Endothelial cell of umbilical vein (primary cell): ENCODE data around the gene ZNF580. TPM values are rescaled to one million over a fixed set of nuclear protein-coding genes. Genes with fewer than 3 reads are reported as not detected.

Experiments used
- BruUV-seq: library from RNA; stranded (reverse); fragments of 400-500 nt; replicated peaks from 2 replicates; lab custom pipeline; 2021; lab: Mats Ljungman, UMichigan
- CTCF ChIA-PET: fragments of 300-600, 350-600 bp; sonication (Branson Sonifier 250); formaldehyde crosslinking; loops from one replicate; lab custom pipeline; 2021; ENCODE audit warnings: antibody characterized with exemption, inconsistent platforms; lab: Charles Lee
- POLR2A ChIA-PET: fragments of 300-600, 350-600 bp; sonication (Branson Sonifier 250); formaldehyde crosslinking; loops from one replicate; lab custom pipeline; 2021; ENCODE audit warnings: antibody characterized with exemption, inconsistent platforms; lab: Charles Lee
- DNase-seq: peaks from one replicate; pipeline ENCODE4 v3.0.0-alpha.2; 2011; ENCODE audit warnings: low read depth, low spot score
- FAIRE-seq: peaks from 2 replicates; lab custom pipeline; 2011; peaks lifted over from hg19 to GRCh38; lab: Jason Lieb, UNC
- H2AFZ ChIP-seq: 2 replicates; pipeline ENCODE4 v1.6.0; 2012; ENCODE audit warnings: low read depth, low read length, control low read depth, inconsistent platforms
- H3K27ac ChIP-seq: 2 replicates; pipeline ENCODE4 v1.5.1; 2011; ENCODE audit warnings: low read depth, mild to moderate bottlenecking, control low read depth, low read length, moderate library complexity; ENCODE audit not compliant: insufficient read depth
- H3K27me3 ChIP-seq, 2 experiments: 2 replicates each; pipeline versions ENCODE4 v1.6.0 to v1.6.1; 2011; ENCODE audit warnings: low read length in 2 of 2, mixed read lengths in 1 of 2; ENCODE audit not compliant: control insufficient read depth in 2 of 2, insufficient read depth in 2 of 2
- H3K36me3 ChIP-seq, 2 experiments: 2 replicates in 1 of 2; 3 replicates in 1 of 2; pipeline ENCODE4 v1.5.1; 2011; ENCODE audit warnings: low read length in 2 of 2, mild to moderate bottlenecking in 1 of 2, moderate library complexity in 1 of 2; ENCODE audit not compliant: control insufficient read depth in 2 of 2, insufficient read depth in 2 of 2; ENCODE audit errors: extremely low read depth in 1 of 2
- H3K4me1 ChIP-seq: 3 replicates; pipeline ENCODE4 v1.5.1; 2011; ENCODE audit warnings: mild to moderate bottlenecking, low read length; ENCODE audit not compliant: control insufficient read depth, insufficient read depth; ENCODE audit errors: extremely low read depth
- H3K4me2 ChIP-seq: 2 replicates; pipeline ENCODE4 v1.6.1; 2011; ENCODE audit warnings: low read length, control low read depth, mixed read lengths; ENCODE audit not compliant: insufficient read depth
- H3K4me3 ChIP-seq, 3 experiments: fragments of 200-600 bp in 1 of 3; sonication (generic), shearing (Covaris generic) in 1 of 3; replicated peaks in 1 of 3; 2 replicates each; pipeline ENCODE4 v1.5.1; 2011 to 2016; ENCODE audit warnings: control low read depth in 3 of 3, low read length in 3 of 3, mild to moderate bottlenecking in 2 of 3, inconsistent platforms in 1 of 3, low read depth in 1 of 3, moderate library complexity in 1 of 3; ENCODE audit not compliant: insufficient read depth in 1 of 3
- H3K79me2 ChIP-seq: 2 replicates; pipeline ENCODE4 v1.6.0; 2012; ENCODE audit warnings: low read length, inconsistent platforms; ENCODE audit not compliant: control insufficient read depth, insufficient read depth
- H3K9ac ChIP-seq: replicated peaks from 2 replicates; pipeline ENCODE3; 2011; ENCODE audit warnings: low read length, control low read depth; ENCODE audit not compliant: insufficient read depth; ENCODE audit errors: extremely low read depth
- H3K9me1 ChIP-seq: replicated peaks from 3 replicates; pipeline ENCODE4 v1.6.0; 2011; ENCODE audit warnings: mild to moderate bottlenecking, low read length; ENCODE audit not compliant: control insufficient read depth, insufficient read depth; ENCODE audit errors: extremely low read depth
- H3K9me3 ChIP-seq: replicated peaks from 2 replicates; pipeline ENCODE4 v1.5.1; 2012; ENCODE audit warnings: low read length, inconsistent platforms; ENCODE audit not compliant: control insufficient read depth, insufficient read depth
- H4K20me1 ChIP-seq: replicated peaks from 2 replicates; pipeline ENCODE3; 2011; ENCODE audit warnings: mild to moderate bottlenecking, low read length; ENCODE audit not compliant: control insufficient read depth, insufficient read depth; ENCODE audit errors: extremely low read depth
- EZH2 ChIP-seq: IDR thresholded peaks from 2 replicates; pipeline ENCODE4 v1.6.1; 2012; ENCODE audit warnings: borderline replicate concordance, low read depth, mild to moderate bottlenecking, moderate library complexity, low read length, inconsistent platforms; ENCODE audit not compliant: severe bottlenecking
- FOS ChIP-seq: IDR thresholded peaks from 2 replicates; pipeline ENCODE4 v1.6.1; 2011; ENCODE audit warnings: mild to moderate bottlenecking, low read length, moderate library complexity, borderline replicate concordance; ENCODE audit not compliant: insufficient read depth
- GATA2 ChIP-seq: IDR thresholded peaks from 2 replicates; pipeline ENCODE4 v1.7.0; 2011; ENCODE audit warnings: low read depth, mild to moderate bottlenecking, moderate library complexity, mixed read lengths, low read length; ENCODE audit not compliant: insufficient read length, insufficient read depth
- JUN ChIP-seq: IDR thresholded peaks from 2 replicates; pipeline ENCODE4 v1.6.1; 2011; ENCODE audit warnings: borderline replicate concordance, low read depth; ENCODE audit not compliant: insufficient read length, insufficient read depth
- MYC ChIP-seq: IDR thresholded peaks from one replicate; pipeline ENCODE4 v1.6.1; 2011; ENCODE audit warnings: mild to moderate bottlenecking, low read depth, low read length
- POLR2A ChIP-seq: IDR thresholded peaks from 2 replicates; pipeline ENCODE4 v1.6.1; 2012; ENCODE audit warnings: low read depth, mild to moderate bottlenecking, control low read depth, low read length
- POLR2AphosphoS5 ChIP-seq: IDR thresholded peaks from 2 replicates; pipeline ENCODE4 v1.6.1; 2012; ENCODE audit warnings: low read depth, mild to moderate bottlenecking, control low read depth, low read length, moderate library complexity; ENCODE audit not compliant: insufficient read depth
- dilution Hi-C: fragments of 300-500 bp; cut with MboI; formaldehyde crosslinking; loops from one replicate; pipeline ENCODE4 v1.15.0; 2019; ENCODE audit warnings: low sequenced_read_pairs; ENCODE audit not compliant: extremely low pct_ligation_motif_present
- intact Hi-C: fragments of 100-400 bp; cut with micrococcal nuclease; formaldehyde crosslinking; loops from one replicate; pipeline ENCODE4 v1.10.0; 2022
- polyA plus RNA-seq, 4 experiments: library from polyadenylated mRNA; depleted of rRNA in 3 of 4; stranded (reverse) in 3 of 4; unstranded in 1 of 4; fragments of >200 nt; gene quantifications; 2 replicates each; pipeline versions ENCODE4 v1.2.1 to v1.2.3, GENCODE V29; 2011 to 2012; ENCODE audit warnings: missing spikeins in 1 of 4
- total RNA-seq: library from RNA; stranded (reverse); gene quantifications from 2 replicates; pipeline ENCODE4 v1.2.3, GENCODE V29; 2021
- TF ChIP-seq, protein P1 (sequence below), 2 donors: IDR thresholded peaks; 1 replicate in 1 of 2; 2 replicates in 1 of 2; pipeline ENCODE4 v1.5.1; 2011; ENCODE audit warnings: low read length in 2 of 2, mild to moderate bottlenecking in 2 of 2, moderate library complexity in 2 of 2, control low read depth in 1 of 2, inconsistent platforms in 1 of 2, low read depth in 1 of 2; ENCODE audit not compliant: insufficient read depth in 1 of 2; ENCODE audit errors: extremely low read depth in 1 of 2
- TF ChIP-seq, protein P2 (sequence below): IDR thresholded peaks from 2 replicates; pipeline ENCODE4 v1.6.1; 2011; ENCODE audit not compliant: insufficient read depth, insufficient read length

The ZNF580 gene
- total and polyA plus RNA-seq, 2 donors (not counting 3 experiments of a cell fraction or from before 2014, with no cell fraction given), result 13.7 to 41.1 TPM

DNA sequence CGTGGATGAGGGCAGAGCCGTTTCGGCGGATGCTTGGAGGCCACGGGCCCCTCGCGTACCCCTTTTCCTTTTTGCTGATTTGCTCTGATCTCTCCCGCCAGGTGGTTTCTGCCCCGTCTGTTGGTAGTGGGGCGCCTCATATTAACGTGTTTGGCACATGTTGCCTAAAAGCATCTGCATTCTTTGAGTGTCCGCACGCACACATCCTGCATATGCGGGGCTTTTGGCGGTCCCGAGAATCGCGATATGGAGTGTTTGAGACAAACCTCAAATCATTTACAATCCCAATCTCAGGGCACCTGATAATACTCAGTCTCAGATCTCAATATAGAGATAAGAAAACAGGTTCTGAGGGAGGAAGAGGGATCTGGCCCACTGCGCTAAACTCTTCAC is 14.8 kb downstream of the ZNF580 start:
- no peak overlapping the region for H2AFZ ChIP-seq
- CTCF ChIA-PET, result interaction anchor here (1.0 kb wide), 1 partner anchor 16 kb away, joined by 8 read pairs; no protein-coding TSS in a partner anchor
- intact Hi-C loops (loop anchor here (10.0 kb wide), 3 partner anchors 321 to 1191 kb away; partner anchors contain the start of genes KMT5C, LENG9 and ZNF787), dilution Hi-C loops (no loop called here)
- H3K27ac ChIP-seq, result peak overlapping the region; percentile 90
- H3K9ac ChIP-seq, result peak overlapping the region; percentile 97
- H3K4me2 ChIP-seq, result peak overlapping the region; percentile 96
- POLR2A ChIA-PET, result no interaction called here
- TF ChIP-seq JUN, result no peak
- no peak for TF ChIP-seq EZH2
- no peak for TF ChIP-seq POLR2A
- TF ChIP-seq GATA2, result no peak
- no peak for TF ChIP-seq POLR2AphosphoS5
- TF ChIP-seq MYC, result no peak
- TF ChIP-seq FOS, result no peak
- TF ChIP-seq, protein P1, sequence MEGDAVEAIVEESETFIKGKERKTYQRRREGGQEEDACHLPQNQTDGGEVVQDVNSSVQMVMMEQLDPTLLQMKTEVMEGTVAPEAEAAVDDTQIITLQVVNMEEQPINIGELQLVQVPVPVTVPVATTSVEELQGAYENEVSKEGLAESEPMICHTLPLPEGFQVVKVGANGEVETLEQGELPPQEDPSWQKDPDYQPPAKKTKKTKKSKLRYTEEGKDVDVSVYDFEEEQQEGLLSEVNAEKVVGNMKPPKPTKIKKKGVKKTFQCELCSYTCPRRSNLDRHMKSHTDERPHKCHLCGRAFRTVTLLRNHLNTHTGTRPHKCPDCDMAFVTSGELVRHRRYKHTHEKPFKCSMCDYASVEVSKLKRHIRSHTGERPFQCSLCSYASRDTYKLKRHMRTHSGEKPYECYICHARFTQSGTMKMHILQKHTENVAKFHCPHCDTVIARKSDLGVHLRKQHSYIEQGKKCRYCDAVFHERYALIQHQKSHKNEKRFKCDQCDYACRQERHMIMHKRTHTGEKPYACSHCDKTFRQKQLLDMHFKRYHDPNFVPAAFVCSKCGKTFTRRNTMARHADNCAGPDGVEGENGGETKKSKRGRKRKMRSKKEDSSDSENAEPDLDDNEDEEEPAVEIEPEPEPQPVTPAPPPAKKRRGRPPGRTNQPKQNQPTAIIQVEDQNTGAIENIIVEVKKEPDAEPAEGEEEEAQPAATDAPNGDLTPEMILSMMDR (IDR thresholded peaks at IDR 0.05; ENCODE audit: extremely low read depth in 1 of 2, insufficient read depth in 1 of 2, low read depth in 1 of 2, low read length in 2 of 2), result no peak
- TF ChIP-seq, protein P2, sequence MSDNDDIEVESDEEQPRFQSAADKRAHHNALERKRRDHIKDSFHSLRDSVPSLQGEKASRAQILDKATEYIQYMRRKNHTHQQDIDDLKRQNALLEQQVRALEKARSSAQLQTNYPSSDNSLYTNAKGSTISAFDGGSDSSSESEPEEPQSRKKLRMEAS, result no peak
- H3K4me3 ChIP-seq, result peak overlapping the region; percentile 78 to 98 (median 94)
- peak; percentile 33 for FAIRE-seq
- peaks cover 0 to 15% of the 10 kb centered on the region in 2 experiments for H3K36me3 ChIP-seq
- BruUV-seq, result TSS peak; percentile 41
- H3K9me3 ChIP-seq, result no peaks in the 10 kb centered on the region
- no peaks in the 10 kb centered on the region for H3K27me3 ChIP-seq
- H3K4me1 ChIP-seq, result peaks cover 25% of the 10 kb centered on the region
- DNase-seq, result no peak
- peaks cover 12% of the 10 kb centered on the region for H4K20me1 ChIP-seq
- H3K79me2 ChIP-seq, result peaks cover 56% of the 10 kb centered on the region
- no peaks in the 10 kb centered on the region for H3K9me1 ChIP-seq
